ENCODE data around the gene PPM1L. TPM values are rescaled to one million over a fixed set of nuclear protein-coding genes. Genes with fewer than 3 reads are reported as not detected.
"Not testable (repeated sequence)": the region's sequence is repeated elsewhere in the genome, so short reads cannot be mapped to it uniquely, and the experiment has no call there.

The PPM1L gene
- total and polyA plus RNA-seq, 7 donors: 6.2 to 76.1 (median 66.0) TPM

DNA sequence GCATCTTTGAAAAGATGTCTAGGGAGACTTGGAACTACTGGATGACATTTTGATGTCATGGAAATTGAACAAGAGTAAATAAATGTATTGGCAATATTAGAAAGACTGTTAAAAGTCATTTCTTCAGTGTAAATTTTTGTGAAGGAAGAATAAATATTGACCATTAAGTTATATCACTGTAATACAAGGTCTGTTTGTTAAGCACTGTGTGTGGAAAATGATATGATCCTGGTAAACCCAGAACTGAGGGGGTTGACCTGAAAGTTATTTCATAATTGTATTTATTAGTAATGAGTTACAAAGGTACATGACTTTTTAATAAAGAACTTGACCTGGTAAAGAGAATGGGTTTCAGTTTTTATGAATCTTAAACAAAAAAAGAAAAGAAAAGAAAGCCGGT lies 242.6 kb downstream of the PPM1L start:
- TF ChIP-seq, protein P1, sequence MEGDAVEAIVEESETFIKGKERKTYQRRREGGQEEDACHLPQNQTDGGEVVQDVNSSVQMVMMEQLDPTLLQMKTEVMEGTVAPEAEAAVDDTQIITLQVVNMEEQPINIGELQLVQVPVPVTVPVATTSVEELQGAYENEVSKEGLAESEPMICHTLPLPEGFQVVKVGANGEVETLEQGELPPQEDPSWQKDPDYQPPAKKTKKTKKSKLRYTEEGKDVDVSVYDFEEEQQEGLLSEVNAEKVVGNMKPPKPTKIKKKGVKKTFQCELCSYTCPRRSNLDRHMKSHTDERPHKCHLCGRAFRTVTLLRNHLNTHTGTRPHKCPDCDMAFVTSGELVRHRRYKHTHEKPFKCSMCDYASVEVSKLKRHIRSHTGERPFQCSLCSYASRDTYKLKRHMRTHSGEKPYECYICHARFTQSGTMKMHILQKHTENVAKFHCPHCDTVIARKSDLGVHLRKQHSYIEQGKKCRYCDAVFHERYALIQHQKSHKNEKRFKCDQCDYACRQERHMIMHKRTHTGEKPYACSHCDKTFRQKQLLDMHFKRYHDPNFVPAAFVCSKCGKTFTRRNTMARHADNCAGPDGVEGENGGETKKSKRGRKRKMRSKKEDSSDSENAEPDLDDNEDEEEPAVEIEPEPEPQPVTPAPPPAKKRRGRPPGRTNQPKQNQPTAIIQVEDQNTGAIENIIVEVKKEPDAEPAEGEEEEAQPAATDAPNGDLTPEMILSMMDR (IDR thresholded peaks at IDR 0.05): no peak
- Histone ChIP-seq H3K27me3 (ENCODE audit: insufficient read depth in 3 of 3, low read length in 2 of 3) (no peaks in the 10 kb centered on the region), H3K36me3 (ENCODE audit: insufficient read depth in 1 of 2, low read depth in 1 of 2) (no peaks in the 10 kb centered on the region), H3K27ac (no peak overlapping the region), H3K4me3 (no peak overlapping the region), H3K9me3 (no peaks in the 10 kb centered on the region), H3K4me1 (no peaks in the 10 kb centered on the region)
- intact Hi-C loops (cut with DNase I): no loop called here
- WGBS, 3 donors: 96 to 100% (median 100%) methylated on average over 1 of the region's 1 CpG
- ATAC-seq (no peak), DNase-seq (no peak)

DNA sequence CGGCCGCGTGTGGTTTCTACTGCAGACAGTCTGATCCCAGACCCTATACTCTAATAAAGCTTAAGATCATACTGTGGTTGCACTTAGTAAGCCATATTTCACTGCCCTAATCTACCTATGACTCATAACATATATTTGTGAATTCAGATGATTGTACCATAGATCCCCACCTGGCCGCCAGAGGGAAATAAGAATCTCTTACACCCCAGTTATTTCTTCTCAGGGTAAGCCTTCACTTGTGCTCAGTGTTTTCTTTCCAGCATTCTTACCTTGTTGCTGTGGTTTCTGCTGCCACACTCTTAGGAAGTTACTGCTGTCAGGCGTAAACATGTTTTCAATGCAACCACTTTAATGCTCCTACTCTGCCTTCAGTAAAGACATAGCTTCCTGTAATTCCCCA lies 243.2 kb downstream of the PPM1L start:
- no peaks in the 10 kb centered on the region for H3K27me3 ChIP-seq (ENCODE audit: insufficient read depth in 3 of 3, low read length in 2 of 3)
- no peak for DNase-seq
- H3K4me1 ChIP-seq: no peaks in the 10 kb centered on the region
- peak; percentile 23 to 55 (median 42) for ATAC-seq
- intact Hi-C loops (cut with DNase I): no loop called here
- no peak overlapping the region for H3K27ac ChIP-seq
- WGBS, 3 donors: 92% methylated on average over 5 of the region's 5 CpGs
- no peak overlapping the region for H3K4me3 ChIP-seq
- H3K36me3 ChIP-seq (ENCODE audit: insufficient read depth in 1 of 2, low read depth in 1 of 2): no peaks in the 10 kb centered on the region
- TF ChIP-seq, protein P1 (IDR thresholded peaks at IDR 0.05): no peak
- H3K9me3 ChIP-seq: no peaks in the 10 kb centered on the region

DNA sequence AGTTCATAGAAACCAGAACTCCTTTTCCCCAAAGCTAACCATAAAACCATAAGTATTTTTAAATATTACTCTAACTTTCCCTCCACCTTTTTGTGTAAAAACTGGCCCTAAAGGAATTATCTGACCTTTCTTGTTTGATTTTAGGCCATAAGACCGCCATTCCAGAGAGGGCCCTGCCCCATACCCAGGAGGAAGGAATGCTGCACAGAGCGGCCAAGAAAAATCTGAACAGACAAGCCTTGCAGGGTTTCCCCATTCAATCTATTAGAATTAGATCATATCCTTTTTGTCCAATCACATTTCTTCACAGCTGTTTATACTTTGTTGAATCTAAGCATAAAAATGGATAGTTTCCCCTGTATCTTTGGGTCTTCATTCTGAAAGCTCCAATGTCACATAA lies 252.1 kb downstream of the PPM1L start:
- Histone ChIP-seq H3K36me3 (ENCODE audit: insufficient read depth in 1 of 2, low read depth in 1 of 2) (no peaks in the 10 kb centered on the region), H3K9me3 (no peaks in the 10 kb centered on the region), H3K27me3 (ENCODE audit: insufficient read depth in 3 of 3, low read length in 2 of 3) (no peaks in the 10 kb centered on the region), H3K4me3 (no peak overlapping the region), H3K27ac (no peak overlapping the region), H3K4me1 (no peaks in the 10 kb centered on the region)
- DNase-seq: no peak
- WGBS, 3 donors: 91 to 96% (median 91%) methylated on average over 2 of the region's 2 CpGs
- intact Hi-C loops (cut with DNase I): no loop called here
- TF ChIP-seq, protein P1 (IDR thresholded peaks at IDR 0.05): no peak
- ATAC-seq: no peak

DNA sequence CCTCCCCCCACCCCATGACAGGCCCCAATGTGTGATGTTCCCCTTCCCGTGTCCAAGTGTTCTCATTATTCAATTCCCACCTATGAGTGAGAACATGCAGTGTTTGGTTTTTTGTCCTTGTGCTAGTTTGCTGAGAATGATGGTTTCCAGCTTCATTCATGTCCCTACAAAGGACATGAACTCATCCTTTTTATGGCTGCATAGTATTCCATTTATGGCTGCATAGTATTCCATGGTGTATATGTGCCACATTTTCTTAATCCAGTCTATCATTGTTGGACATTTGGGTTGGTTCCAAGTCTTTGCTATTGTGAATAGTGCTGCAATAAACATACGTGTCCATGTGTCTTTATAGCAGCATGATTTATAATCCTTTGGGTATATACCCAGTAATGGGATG lies 254.1 kb downstream of the PPM1L start:
- 99 to 100% (median 100%) methylated on average over 1 to 2 of the region's 2 CpGs for WGBS, 3 donors
- H3K36me3 ChIP-seq (ENCODE audit: insufficient read depth in 1 of 2, low read depth in 1 of 2); H3K27ac ChIP-seq; H3K4me3 ChIP-seq; ATAC-seq; intact Hi-C loops (cut with DNase I); H3K27me3 ChIP-seq (ENCODE audit: insufficient read depth in 3 of 3, low read length in 2 of 3); DNase-seq; H3K4me1 ChIP-seq; H3K9me3 ChIP-seq: not testable (repeated sequence)

- 68 to 76% (median 72%) methylated on average over 4 of the region's 4 CpGs for WGBS, 3 donors
- intact Hi-C loops (cut with DNase I): no loop called here
- DNase-seq (no peak), ATAC-seq (peak in 1 of 4 donors; percentile 26)
- Histone ChIP-seq H3K27me3 (ENCODE audit: insufficient read depth in 3 of 3, low read length in 2 of 3) (no peaks in the 10 kb centered on the region), H3K4me3 (no peak overlapping the region), H3K4me1 (no peaks in the 10 kb centered on the region), H3K9me3 (no peaks in the 10 kb centered on the region), H3K36me3 (ENCODE audit: insufficient read depth in 1 of 2, low read depth in 1 of 2) (no peaks in the 10 kb centered on the region), H3K27ac (no peak overlapping the region)
- TF ChIP-seq, protein P1 (IDR thresholded peaks at IDR 0.05): no peak
Observed at GRCh38 chr3:161014843-161015749, 259.1 kb downstream of the PPM1L start.

All from psoas muscle (tissue), 8 donors.